Suprapubic skin (tissue), 4 donors: ENCODE data around the gene ALDH5A1. TPM values are rescaled to one million over a fixed set of nuclear protein-coding genes. Genes with fewer than 3 reads are reported as not detected.

Source experiments
- DNase-seq, 2 donors: peaks; one replicate each; pipeline ENCODE4 v3.0.0-alpha.2; 2019; ENCODE audit warnings: low spot score in 2 of 2
- H3K27ac ChIP-seq: fragments of 200-600 bp; sonication (generic); one replicate; pipeline ENCODE4 v1.5.1; 2019
- H3K27me3 ChIP-seq: fragments of 200-600 bp; sonication (generic); one replicate; pipeline ENCODE4 v1.5.1; 2019
- H3K36me3 ChIP-seq: fragments of 200-600 bp; sonication (generic); one replicate; pipeline ENCODE4 v1.5.1; 2019
- H3K4me1 ChIP-seq: fragments of 200-600 bp; sonication (generic); one replicate; pipeline ENCODE4 v1.5.1; 2019
- H3K4me3 ChIP-seq: fragments of 200-600 bp; sonication (generic); one replicate; pipeline ENCODE4 v1.5.1; 2019; ENCODE audit warnings: mild to moderate bottlenecking
- H3K9me3 ChIP-seq: fragments of 200-600 bp; sonication (generic); one replicate; pipeline ENCODE4 v1.5.1; 2019
- EP300 ChIP-seq: sonication (generic); formaldehyde crosslinking; IDR thresholded peaks from one replicate; pipeline ENCODE4 v1.6.1; 2017; ENCODE audit warnings: antibody characterized with exemption
- POLR2A ChIP-seq, 2 donors: fragments of 450-650 bp; IDR thresholded peaks; one replicate each; pipeline ENCODE4 v1.6.1; 2017; ENCODE audit warnings: antibody characterized with exemption in 2 of 2, mild to moderate bottlenecking in 2 of 2, moderate library complexity in 2 of 2
- POLR2AphosphoS5 ChIP-seq, 3 donors: sonication (generic); formaldehyde crosslinking; IDR thresholded peaks; one replicate each; pipeline ENCODE4 v1.6.1; 2017; ENCODE audit warnings: antibody characterized with exemption in 3 of 3
- WGBS: methylation state at CpG from one replicate; pipeline ENCODE4 v1.1.5; 2018; 5-methylcytosine and 5-hydroxymethylcytosine counted together
- total RNA-seq, 4 donors: library from RNA; depleted of rRNA; stranded (reverse); fragments of >200 nt; gene quantifications; one replicate each; pipeline ENCODE4 v1.1.0, GENCODE V29; 2016
- TF ChIP-seq, protein P1 (sequence below), 2 donors: fragments of 200-600 bp in 1 of 2; fragments of 450-650 bp in 1 of 2; sonication (generic) in 1 of 2; IDR thresholded peaks; one replicate each; pipeline ENCODE4 v1.5.1; 2016 to 2019; ENCODE audit warnings: antibody characterized with exemption in 2 of 2, mild to moderate bottlenecking in 1 of 2, moderate library complexity in 1 of 2

ALDH5A1 gene
- total RNA-seq, 4 donors from 2014 or later = 11.2 to 16.0 (median 14.8) TPM

DNA sequence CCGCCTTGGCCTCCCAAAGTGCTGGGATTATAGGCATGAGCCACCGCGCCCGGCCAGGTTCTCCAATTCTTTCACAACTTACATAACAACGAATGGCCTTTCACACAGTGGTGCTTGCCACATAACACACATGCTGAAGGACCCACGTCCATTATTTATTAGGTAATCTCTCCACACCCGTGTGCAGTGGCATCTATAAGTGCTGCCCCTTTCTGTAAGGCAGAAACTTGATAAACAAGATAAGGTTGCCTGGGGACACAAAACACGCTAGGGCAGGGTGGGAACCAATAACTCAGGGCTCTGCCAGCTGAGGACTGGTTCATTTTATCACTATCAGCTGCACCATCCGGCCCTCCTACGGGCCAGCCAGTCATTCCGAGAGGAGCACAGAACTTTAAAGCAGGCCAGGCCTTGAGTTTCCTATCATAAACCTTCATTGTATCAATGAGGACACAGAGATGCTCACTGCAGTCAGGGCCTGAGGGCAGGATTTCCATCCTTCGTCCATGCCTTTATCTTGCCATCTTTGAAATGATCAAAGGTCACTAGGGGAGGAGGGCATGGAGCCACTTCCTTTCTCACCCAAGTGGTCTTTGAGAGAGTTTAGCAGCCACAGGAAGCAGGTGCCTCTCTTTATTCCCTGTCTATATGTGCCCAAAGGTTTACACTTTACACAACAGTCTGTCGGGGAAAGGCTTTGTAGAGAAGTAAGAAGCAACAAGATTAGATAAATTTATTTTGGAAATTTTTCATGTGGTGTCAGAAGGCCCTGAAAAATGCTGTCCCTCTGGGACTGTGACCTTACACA lies 43.0 kb upstream of the ALDH5A1 start:
- TF ChIP-seq EP300 = no peak
- TF ChIP-seq POLR2AphosphoS5 (IDR thresholded peaks at IDR 0.05) = no peak
- no peaks in the 10 kb centered on the region for H3K27me3 ChIP-seq
- no peak for DNase-seq
- peaks cover 2% of the 10 kb centered on the region for H3K4me1 ChIP-seq
- H3K9me3 ChIP-seq = no peaks in the 10 kb centered on the region
- H3K36me3 ChIP-seq = no peaks in the 10 kb centered on the region
- H3K27ac ChIP-seq = no peak overlapping the region
- no peak overlapping the region for H3K4me3 ChIP-seq
- 53% methylated on average over 13 of the region's 13 CpGs for WGBS

DNA sequence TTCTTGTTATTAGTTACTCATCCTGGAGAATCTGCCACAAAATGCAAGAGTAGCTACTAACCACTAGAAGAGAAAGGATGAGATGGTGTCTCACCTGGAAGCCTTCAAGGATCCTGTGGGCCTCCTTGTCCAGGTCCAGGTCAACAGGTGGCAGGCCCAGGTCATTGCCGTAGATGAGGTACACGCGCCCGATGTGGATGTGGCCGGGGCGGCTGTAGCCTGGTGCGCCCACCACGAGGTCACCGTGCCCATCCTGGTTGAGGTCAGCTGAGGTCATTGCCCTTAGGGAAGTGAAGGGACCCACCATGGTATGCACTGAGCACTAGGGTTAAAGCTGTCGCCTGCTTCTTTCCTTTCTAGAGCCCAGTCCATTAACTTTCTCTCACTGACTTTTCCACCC lies 40.8 kb upstream of the ALDH5A1 start:
- Histone ChIP-seq H3K9me3 (no peaks in the 10 kb centered on the region), H3K27me3 (no peaks in the 10 kb centered on the region), H3K36me3 (no peaks in the 10 kb centered on the region), H3K4me3 (no peak overlapping the region), H3K27ac (no peak overlapping the region), H3K4me1 (peaks cover 2% of the 10 kb centered on the region)
- DNase-seq = peak in 1 of 2 donors; percentile 57
- WGBS = 96% methylated on average over 10 of the region's 10 CpGs
- TF ChIP-seq EP300 (no peak), POLR2AphosphoS5 (IDR thresholded peaks at IDR 0.05) (no peak), POLR2A (IDR thresholded peaks at IDR 0.05) (no peak)
- TF ChIP-seq, protein P1, sequence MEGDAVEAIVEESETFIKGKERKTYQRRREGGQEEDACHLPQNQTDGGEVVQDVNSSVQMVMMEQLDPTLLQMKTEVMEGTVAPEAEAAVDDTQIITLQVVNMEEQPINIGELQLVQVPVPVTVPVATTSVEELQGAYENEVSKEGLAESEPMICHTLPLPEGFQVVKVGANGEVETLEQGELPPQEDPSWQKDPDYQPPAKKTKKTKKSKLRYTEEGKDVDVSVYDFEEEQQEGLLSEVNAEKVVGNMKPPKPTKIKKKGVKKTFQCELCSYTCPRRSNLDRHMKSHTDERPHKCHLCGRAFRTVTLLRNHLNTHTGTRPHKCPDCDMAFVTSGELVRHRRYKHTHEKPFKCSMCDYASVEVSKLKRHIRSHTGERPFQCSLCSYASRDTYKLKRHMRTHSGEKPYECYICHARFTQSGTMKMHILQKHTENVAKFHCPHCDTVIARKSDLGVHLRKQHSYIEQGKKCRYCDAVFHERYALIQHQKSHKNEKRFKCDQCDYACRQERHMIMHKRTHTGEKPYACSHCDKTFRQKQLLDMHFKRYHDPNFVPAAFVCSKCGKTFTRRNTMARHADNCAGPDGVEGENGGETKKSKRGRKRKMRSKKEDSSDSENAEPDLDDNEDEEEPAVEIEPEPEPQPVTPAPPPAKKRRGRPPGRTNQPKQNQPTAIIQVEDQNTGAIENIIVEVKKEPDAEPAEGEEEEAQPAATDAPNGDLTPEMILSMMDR (IDR thresholded peaks at IDR 0.05) = no peak

DNA sequence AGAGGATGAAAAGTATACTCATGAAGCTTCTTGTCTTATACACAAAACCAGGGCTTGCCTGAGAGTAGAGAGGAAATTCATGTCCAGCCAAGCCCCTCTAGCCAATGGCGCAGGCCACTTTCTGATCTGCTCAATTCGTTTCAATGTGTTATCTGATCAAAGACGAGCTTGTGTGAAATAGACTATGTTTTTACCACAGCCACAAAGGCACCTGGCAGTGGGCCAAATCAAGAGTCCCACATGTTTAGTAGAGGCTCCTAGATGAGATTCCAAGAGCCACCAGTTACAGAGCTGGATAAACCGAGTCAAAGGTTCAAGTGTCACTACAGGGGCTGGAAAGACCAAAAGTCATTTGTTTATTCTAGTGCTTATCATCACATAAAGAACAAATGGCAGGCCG lies 40.3 kb upstream of the ALDH5A1 start:
- H3K27ac ChIP-seq = no peak overlapping the region
- H3K9me3 ChIP-seq = no peaks in the 10 kb centered on the region
- H3K27me3 ChIP-seq = no peaks in the 10 kb centered on the region
- TF ChIP-seq POLR2A (IDR thresholded peaks at IDR 0.05) (no peak), EP300 (no peak)
- TF ChIP-seq, protein P1 (IDR thresholded peaks at IDR 0.05) = no peak
- peak in 1 of 2 donors; percentile 32 for DNase-seq
- no peaks in the 10 kb centered on the region for H3K36me3 ChIP-seq
- 89% methylated on average over 5 of the region's 5 CpGs for WGBS
- no peak overlapping the region for H3K4me3 ChIP-seq
- peaks cover 2% of the 10 kb centered on the region for H3K4me1 ChIP-seq

DNA sequence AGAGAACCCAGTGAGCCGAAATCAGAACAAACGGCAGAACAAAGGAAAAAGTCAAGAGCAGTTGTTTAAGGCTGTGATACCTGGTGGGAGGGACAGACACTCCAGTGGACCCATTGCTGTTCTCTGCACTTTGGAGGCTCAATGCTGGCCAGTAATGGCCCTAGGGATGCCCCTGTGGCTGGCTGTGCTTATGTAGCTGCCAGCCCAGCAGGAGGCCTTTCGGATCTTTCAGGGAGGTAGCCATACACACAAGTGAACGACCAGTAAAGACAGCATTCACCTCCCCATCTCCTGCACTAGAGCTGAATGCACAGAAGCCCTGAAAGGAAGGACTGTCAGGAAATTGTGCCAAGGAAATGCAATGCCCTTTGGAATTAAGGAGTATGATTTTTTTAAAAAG lies 39.7 kb upstream of the ALDH5A1 start:
- Histone ChIP-seq H3K27ac (no peak overlapping the region), H3K36me3 (no peaks in the 10 kb centered on the region), H3K9me3 (no peaks in the 10 kb centered on the region), H3K27me3 (no peaks in the 10 kb centered on the region), H3K4me3 (no peak overlapping the region), H3K4me1 (peaks cover 2% of the 10 kb centered on the region)
- DNase-seq = no peak
- WGBS = 79% methylated on average over 4 of the region's 4 CpGs
- no peak for TF ChIP-seq POLR2A (IDR thresholded peaks at IDR 0.05)
- TF ChIP-seq, protein P1 (IDR thresholded peaks at IDR 0.05) = no peak
- TF ChIP-seq EP300 = no peak
- TF ChIP-seq POLR2AphosphoS5 (IDR thresholded peaks at IDR 0.05) = no peak

DNA sequence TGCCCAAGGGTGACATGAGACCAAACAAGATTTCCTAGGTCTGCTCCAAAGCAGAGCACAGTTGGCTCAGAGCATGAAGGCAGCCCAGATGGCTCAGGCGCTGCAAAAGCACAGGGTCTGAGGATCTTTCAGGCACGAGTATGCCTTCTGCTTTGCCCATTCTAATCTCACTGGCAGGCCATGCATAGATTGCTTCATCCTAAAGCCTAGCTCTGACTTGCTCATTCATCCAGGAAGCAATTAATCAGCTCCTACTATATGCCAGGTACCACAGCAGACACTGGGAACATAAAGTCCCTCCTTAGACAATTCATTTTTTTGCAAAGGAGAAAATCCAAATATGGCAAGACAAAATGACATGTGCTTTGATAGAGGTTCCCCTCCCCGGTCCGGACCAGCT lies 36.6 kb upstream of the ALDH5A1 start:
- H3K27me3 ChIP-seq = no peaks in the 10 kb centered on the region
- H3K4me3 ChIP-seq = no peak overlapping the region
- WGBS = 53% methylated on average over 4 of the region's 4 CpGs
- DNase-seq = no peak
- TF ChIP-seq, protein P1 (IDR thresholded peaks at IDR 0.05) = no peak
- TF ChIP-seq EP300 (no peak), POLR2AphosphoS5 (IDR thresholded peaks at IDR 0.05) (no peak), POLR2A (IDR thresholded peaks at IDR 0.05) (no peak)
- no peaks in the 10 kb centered on the region for H3K4me1 ChIP-seq
- H3K36me3 ChIP-seq = no peaks in the 10 kb centered on the region
- no peaks in the 10 kb centered on the region for H3K9me3 ChIP-seq
- H3K27ac ChIP-seq = no peak overlapping the region
